ENCODE measurements around the gene BLM. TPM values are rescaled to one million over a fixed set of nuclear protein-coding genes. Genes with fewer than 3 reads are reported as not detected.

The BLM gene
- total and polyA plus RNA-seq, 8 donors, result 1.1 to 10.5 (median 2.6) TPM

DNA sequence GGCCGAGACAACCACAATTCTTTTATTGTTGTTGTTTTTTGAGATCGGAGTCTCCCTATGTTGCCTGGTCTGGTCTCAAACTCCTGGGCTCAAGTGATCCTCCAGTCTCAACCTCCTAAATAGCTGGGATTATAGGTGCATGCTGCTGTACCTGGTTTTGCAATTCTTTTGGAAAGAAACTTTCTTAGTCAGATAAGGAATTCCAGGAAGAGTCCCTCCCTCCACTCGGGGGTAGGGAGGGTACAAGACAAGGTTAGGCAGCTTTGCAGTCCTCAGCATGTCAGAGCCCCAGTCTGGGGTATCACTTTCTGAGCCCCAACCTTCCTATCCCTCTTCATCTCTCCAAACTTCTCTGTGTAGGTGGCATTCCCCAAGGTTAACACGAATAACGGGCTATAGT lies 117.5 kb downstream of the BLM start:
- WGBS, 5 donors, result 56 to 78% (median 64%) methylated on average over 5 of the region's 5 CpGs
- Histone ChIP-seq H3K27me3 (no peaks in the 10 kb centered on the region), H3K27ac (no peak overlapping the region), H3K9me3 (no peaks in the 10 kb centered on the region), H3K4me3 (no peak overlapping the region), H3K36me3 (no peaks in the 10 kb centered on the region), H3K4me1 (peaks cover 4 to 29% (median 14%) of the 10 kb centered on the region in 4 donors)
- intact Hi-C loops (cut with DNase I; ENCODE audit: low total_unique reads), result no loop called here
- no peak for TF ChIP-seq EP300 (IDR thresholded peaks at IDR 0.05)
- TF ChIP-seq POLR2A (IDR thresholded peaks at IDR 0.05), result no peak
- no peak for TF ChIP-seq POLR2AphosphoS5 (IDR thresholded peaks at IDR 0.05)
- TF ChIP-seq, protein P1, sequence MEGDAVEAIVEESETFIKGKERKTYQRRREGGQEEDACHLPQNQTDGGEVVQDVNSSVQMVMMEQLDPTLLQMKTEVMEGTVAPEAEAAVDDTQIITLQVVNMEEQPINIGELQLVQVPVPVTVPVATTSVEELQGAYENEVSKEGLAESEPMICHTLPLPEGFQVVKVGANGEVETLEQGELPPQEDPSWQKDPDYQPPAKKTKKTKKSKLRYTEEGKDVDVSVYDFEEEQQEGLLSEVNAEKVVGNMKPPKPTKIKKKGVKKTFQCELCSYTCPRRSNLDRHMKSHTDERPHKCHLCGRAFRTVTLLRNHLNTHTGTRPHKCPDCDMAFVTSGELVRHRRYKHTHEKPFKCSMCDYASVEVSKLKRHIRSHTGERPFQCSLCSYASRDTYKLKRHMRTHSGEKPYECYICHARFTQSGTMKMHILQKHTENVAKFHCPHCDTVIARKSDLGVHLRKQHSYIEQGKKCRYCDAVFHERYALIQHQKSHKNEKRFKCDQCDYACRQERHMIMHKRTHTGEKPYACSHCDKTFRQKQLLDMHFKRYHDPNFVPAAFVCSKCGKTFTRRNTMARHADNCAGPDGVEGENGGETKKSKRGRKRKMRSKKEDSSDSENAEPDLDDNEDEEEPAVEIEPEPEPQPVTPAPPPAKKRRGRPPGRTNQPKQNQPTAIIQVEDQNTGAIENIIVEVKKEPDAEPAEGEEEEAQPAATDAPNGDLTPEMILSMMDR (IDR thresholded peaks at IDR 0.05), result no peak
- DNase-seq, result no peak

DNA sequence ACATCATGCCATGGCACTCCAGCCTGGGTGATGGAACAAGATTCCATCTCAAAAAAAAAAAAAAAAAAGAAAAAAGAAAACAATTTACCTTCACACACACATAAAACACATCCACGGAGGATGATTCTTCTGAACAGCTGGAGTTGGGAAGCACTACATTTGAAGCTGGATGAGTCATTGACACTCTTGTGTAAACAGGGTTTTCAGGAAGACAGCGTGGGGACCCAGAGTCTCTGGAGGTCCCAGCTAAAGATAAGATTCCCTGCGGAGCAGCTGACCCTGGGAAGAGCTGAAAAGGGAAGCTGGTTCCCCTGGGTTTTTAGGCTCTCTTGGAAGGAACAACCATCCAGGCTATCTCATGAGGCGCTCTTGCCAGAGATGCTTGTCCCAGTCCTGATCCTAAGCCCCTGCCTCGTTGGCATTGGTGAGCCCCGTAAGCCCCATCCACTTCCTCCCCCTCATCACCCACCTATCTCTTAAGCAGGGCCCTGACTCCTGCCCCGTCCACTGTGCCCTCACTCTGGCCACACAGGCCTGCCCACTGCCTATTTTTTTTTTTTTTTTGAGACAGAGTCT lies 119.2 kb downstream of the BLM start:
- no peak overlapping the region for H3K27ac ChIP-seq
- H3K36me3 ChIP-seq, result no peaks in the 10 kb centered on the region
- intact Hi-C loops (cut with DNase I; ENCODE audit: low total_unique reads), result no loop called here
- H3K9me3 ChIP-seq, result no peaks in the 10 kb centered on the region
- H3K4me3 ChIP-seq, result no peak overlapping the region
- H3K4me1 ChIP-seq, result peaks cover 12 to 32% (median 22%) of the 10 kb centered on the region in 4 donors
- TF ChIP-seq, protein P1 (IDR thresholded peaks at IDR 0.05), result no peak
- TF ChIP-seq POLR2A (IDR thresholded peaks at IDR 0.05), result no peak
- TF ChIP-seq EP300 (IDR thresholded peaks at IDR 0.05), result no peak
- no peak for TF ChIP-seq POLR2AphosphoS5 (IDR thresholded peaks at IDR 0.05)
- no peaks in the 10 kb centered on the region for H3K27me3 ChIP-seq
- WGBS, 5 donors, result 60 to 80% (median 76%) methylated on average over 7 of the region's 7 CpGs
- DNase-seq, result no peak

DNA sequence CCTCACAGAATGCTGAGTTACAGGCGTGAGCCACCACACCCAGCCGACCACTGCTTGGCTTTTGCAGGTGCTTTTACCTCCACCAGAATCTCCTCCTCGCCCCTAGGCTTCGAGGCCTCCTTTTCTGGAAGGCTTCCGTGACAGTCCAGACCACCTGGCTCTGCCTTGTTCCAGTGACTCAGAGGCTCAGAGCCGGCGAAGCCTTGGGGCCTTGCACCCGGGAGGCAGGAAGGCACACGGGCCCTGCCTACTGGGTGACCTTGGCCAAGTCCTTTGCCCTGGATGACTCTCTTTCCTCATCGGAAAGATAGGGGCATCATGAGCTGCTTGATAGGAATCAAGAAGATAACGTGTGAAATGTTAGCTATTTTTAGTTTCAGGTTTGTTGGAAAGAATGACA lies 119.9 kb downstream of the BLM start:
- WGBS, 5 donors, result 80 to 90% (median 86%) methylated on average over 11 of the region's 11 CpGs
- Histone ChIP-seq H3K4me1 (peaks cover 12 to 32% (median 22%) of the 10 kb centered on the region in 4 donors), H3K36me3 (no peaks in the 10 kb centered on the region), H3K27ac (no peak overlapping the region), H3K27me3 (no peaks in the 10 kb centered on the region), H3K4me3 (no peak overlapping the region), H3K9me3 (no peaks in the 10 kb centered on the region)
- TF ChIP-seq POLR2AphosphoS5 (IDR thresholded peaks at IDR 0.05), result no peak
- no peak for TF ChIP-seq EP300 (IDR thresholded peaks at IDR 0.05)
- TF ChIP-seq, protein P1 (IDR thresholded peaks at IDR 0.05), result no peak
- no peak for DNase-seq
- intact Hi-C loops (cut with DNase I; ENCODE audit: low total_unique reads), result no loop called here

DNA sequence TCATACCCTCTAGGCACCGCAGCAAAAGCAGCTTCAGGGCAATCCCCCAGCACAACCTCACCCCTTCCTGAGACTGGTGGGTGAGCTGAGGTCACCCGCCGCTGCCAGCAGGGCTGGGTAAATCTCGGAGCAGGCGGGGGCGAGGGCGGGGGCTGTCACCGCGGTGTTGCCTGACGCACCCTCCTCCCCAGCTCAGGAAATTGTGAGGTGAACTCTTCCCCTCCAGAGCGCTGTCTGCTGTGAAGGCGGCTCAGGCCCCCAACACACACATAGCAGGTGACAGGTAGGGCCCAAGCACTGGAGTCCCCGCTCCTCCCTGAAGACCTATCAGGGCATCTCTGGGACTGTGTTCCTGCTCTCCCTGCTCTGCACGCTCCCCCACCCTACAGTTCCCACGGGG lies 121.0 kb downstream of the BLM start:
- Histone ChIP-seq H3K27me3 (no peaks in the 10 kb centered on the region), H3K27ac (no peak overlapping the region), H3K4me3 (no peak overlapping the region), H3K4me1 (peaks cover 12 to 32% (median 22%) of the 10 kb centered on the region in 4 donors), H3K9me3 (no peaks in the 10 kb centered on the region), H3K36me3 (no peaks in the 10 kb centered on the region)
- TF ChIP-seq POLR2A (IDR thresholded peaks at IDR 0.05), result no peak
- no peak for TF ChIP-seq POLR2AphosphoS5 (IDR thresholded peaks at IDR 0.05)
- TF ChIP-seq EP300 (IDR thresholded peaks at IDR 0.05), result no peak
- 48 to 83% (median 49%) methylated on average over 3 to 15 of the region's 15 CpGs for WGBS, 5 donors
- peak in 1 of 2 donors; percentile 75 for DNase-seq
- intact Hi-C loops (cut with DNase I; ENCODE audit: low total_unique reads), result no loop called here

DNA sequence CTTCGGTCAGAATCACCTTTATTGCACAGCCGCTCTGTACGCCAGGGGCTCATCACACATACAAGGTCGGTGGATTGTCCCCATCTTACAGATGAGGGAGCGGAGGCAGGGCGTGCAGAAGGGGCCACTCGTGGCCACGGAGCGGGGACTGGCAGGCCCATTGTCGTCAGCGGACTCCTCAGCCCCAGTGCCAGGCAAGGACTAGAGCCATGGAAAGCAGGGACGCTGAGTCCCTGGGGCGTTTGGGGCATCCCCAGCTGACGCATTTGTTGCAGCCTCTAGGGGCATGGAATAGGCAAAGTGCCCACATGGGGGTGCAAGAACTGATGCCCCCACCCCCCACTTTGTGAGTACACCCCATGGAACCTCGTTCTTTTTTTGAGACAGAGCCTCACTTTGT lies 121.4 kb downstream of the BLM start:
- Histone ChIP-seq H3K9me3 (no peaks in the 10 kb centered on the region), H3K36me3 (no peaks in the 10 kb centered on the region), H3K4me1 (peaks cover 12 to 32% (median 22%) of the 10 kb centered on the region in 4 donors), H3K27me3 (no peaks in the 10 kb centered on the region), H3K4me3 (no peak overlapping the region), H3K27ac (no peak overlapping the region)
- WGBS, 5 donors, result 74 to 86% (median 84%) methylated on average over 15 of the region's 15 CpGs
- TF ChIP-seq, protein P1 (IDR thresholded peaks at IDR 0.05), result no peak
- TF ChIP-seq EP300 (IDR thresholded peaks at IDR 0.05) (no peak), POLR2AphosphoS5 (IDR thresholded peaks at IDR 0.05) (no peak), POLR2A (IDR thresholded peaks at IDR 0.05) (no peak)
- DNase-seq, result no peak
- intact Hi-C loops (cut with DNase I; ENCODE audit: low total_unique reads), result no loop called here
